ENCODE results near the gene ACACB.
A peak's percentile ranks its signal among the peaks of the same experiment; 100 is the strongest.

Gene ACACB

GRCh38 chr12:109259545-109259895, 143.1 kb downstream of the ACACB start:
- DNase-seq, result no peak

GRCh38 chr12:109261087-109261486, 144.7 kb downstream of the ACACB start:
- DNase-seq, result no peak

- no peak for DNase-seq
Observed at GRCh38 chr12:109261939-109262338, 145.6 kb downstream of the ACACB start.

- DNase-seq, result no peak
Observed at GRCh38 chr12:109263439-109263838, 147.1 kb downstream of the ACACB start.

- no peak for DNase-seq
Observed at GRCh38 chr12:109264095-109264942, 147.9 kb downstream of the ACACB start.

- DNase-seq, result no peak
Observed at GRCh38 chr12:109264943-109265650, 148.7 kb downstream of the ACACB start.

GRCh38 chr12:109266106-109266879, 149.9 kb downstream of the ACACB start:
- no peak for DNase-seq

- no peak for DNase-seq
Observed at GRCh38 chr12:109267361-109267760, 151.0 kb downstream of the ACACB start.

- no peak for DNase-seq
Observed at GRCh38 chr12:109268896-109269295, 152.5 kb downstream of the ACACB start.

- DNase-seq, result no peak
Observed at GRCh38 chr12:109269428-109269827, 153.0 kb downstream of the ACACB start.

GRCh38 chr12:109270494-109270893, 154.1 kb downstream of the ACACB start:
- DNase-seq, result no peak

- no peak for DNase-seq
Observed at GRCh38 chr12:109271418-109271817, 155.0 kb downstream of the ACACB start.

- peak; percentile 67 for DNase-seq
Observed at GRCh38 chr12:109273354-109273753, 157.0 kb downstream of the ACACB start.

- no peak for DNase-seq
Observed at GRCh38 chr12:109274381-109274780, 158.0 kb downstream of the ACACB start.

- no peak for DNase-seq
Observed at GRCh38 chr12:109275173-109275572, 158.8 kb downstream of the ACACB start.

- DNase-seq, result no peak
Observed at GRCh38 chr12:109276160-109276559, 159.8 kb downstream of the ACACB start.

GRCh38 chr12:109277255-109277898, 161.0 kb downstream of the ACACB start:
- DNase-seq, result no peak

- no peak for DNase-seq
Observed at GRCh38 chr12:109277899-109278762, 161.7 kb downstream of the ACACB start.

GRCh38 chr12:109278912-109279311, 162.5 kb downstream of the ACACB start:
- no peak for DNase-seq

GRCh38 chr12:109279525-109279924, 163.1 kb downstream of the ACACB start:
- DNase-seq, result no peak

GRCh38 chr12:109281452-109281851, 165.1 kb downstream of the ACACB start:
- no peak for DNase-seq

- DNase-seq, result no peak
Observed at GRCh38 chr12:109284392-109284791, 168.0 kb downstream of the ACACB start.
